Measurements from ENCODE around the gene RUFY4. TPM values are rescaled to one million over a fixed set of nuclear protein-coding genes. Genes with fewer than 3 reads are reported as not detected.

Gene RUFY4
- total RNA-seq, 2 experiments from 2014 or later: 1.4 to 5.1 TPM

DNA sequence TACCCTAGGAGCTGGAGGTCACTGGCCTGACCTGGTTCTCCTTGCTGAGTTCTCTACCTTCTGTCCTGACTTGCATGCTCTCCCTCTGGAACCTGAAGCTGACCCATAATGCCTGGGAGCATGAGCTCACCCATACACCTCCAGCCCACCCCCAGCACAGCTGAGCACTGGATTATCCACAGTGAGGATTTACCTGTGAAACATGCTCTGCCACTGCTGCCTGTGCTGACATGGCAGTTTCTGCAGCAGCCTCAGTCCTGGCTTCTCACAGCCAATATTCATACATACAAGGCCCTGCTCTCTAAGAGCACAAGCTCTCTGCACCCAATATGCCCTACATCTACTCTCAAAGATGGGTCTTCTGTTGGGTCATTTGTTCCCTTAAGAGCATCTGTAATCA, 61.8 kb downstream of the RUFY4 start:
- CTCF ChIA-PET: no interaction called here
- no peaks in the 10 kb centered on the region for H3K9me3 Mint-ChIP-seq (ENCODE audit: low read depth)
- peaks cover 4% of the 10 kb centered on the region for H3K4me1 Mint-ChIP-seq
- no peak for ATAC-seq
- no peak for DNase-seq
- H3K4me3 Mint-ChIP-seq: no peak overlapping the region
- no peaks in the 10 kb centered on the region for H3K36me3 Mint-ChIP-seq
- H3K27ac Mint-ChIP-seq: no peak overlapping the region
- peaks cover 27% of the 10 kb centered on the region for H3K27me3 Mint-ChIP-seq

DNA sequence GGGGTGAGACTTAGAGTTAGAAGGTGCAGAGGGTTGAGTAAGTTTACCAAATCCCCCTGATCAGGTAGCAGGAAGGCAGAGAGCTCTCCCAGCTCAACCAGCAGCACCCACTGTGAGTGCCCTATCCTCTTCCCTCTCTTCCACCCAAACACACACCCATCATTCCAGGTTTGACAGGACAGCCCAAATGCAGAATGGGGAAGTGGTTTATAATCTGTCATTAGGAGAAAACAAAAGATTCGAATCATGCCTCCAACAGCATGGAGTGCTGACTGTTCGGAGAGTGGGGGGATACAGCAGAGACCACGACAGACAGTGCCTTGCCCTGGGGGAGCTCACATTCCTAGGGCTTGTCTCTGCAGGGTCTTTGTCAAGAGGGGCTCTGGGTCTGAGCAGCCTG, 68.5 kb downstream of the RUFY4 start:
- Mint-ChIP-seq H3K36me3 (no peaks in the 10 kb centered on the region), H3K4me3 (no peak overlapping the region), H3K27ac (no peak overlapping the region), H3K9me3 (ENCODE audit: low read depth) (no peaks in the 10 kb centered on the region), H3K4me1 (no peaks in the 10 kb centered on the region), H3K27me3 (peaks cover 45% of the 10 kb centered on the region)
- ATAC-seq (no peak), DNase-seq (no peak)
- CTCF ChIA-PET: no interaction called here

DNA sequence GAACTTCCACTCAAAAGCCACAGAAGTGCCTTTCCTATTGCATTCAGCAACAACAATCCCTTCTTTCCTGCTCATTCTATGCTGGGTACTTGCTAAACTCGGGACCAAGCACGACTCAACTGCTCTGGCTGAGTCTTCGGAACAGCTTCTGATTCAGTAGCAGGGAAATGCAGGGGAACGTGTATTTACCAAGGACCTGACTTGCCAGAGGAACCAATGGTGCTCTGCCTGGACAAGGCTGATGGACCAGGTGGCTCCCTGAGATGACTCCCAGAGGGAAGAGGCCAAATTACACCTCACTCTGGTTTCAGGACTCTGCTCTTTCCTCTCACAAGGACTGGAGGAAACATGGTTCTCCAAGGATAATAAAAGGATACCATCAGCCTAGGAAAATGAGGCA, 69.0 kb downstream of the RUFY4 start:
- no peak for ATAC-seq
- CTCF ChIA-PET: no interaction called here
- H3K9me3 Mint-ChIP-seq (ENCODE audit: low read depth): no peaks in the 10 kb centered on the region

More for the DNA sequence above, 69.0 kb downstream of the RUFY4 start:
- Mint-ChIP-seq H3K4me1 (no peaks in the 10 kb centered on the region), H3K36me3 (no peaks in the 10 kb centered on the region), H3K4me3 (no peak overlapping the region), H3K27me3 (peaks cover 43% of the 10 kb centered on the region), H3K27ac (no peak overlapping the region)
- DNase-seq: no peak

Other genes with a start within 250 kb of the RUFY4 start
- gene TNS1, start 66.3 kb upstream of the RUFY4 start, total RNA-seq: 1 to 10 TPM; 1.4 to 4.4 TPM
- under 1 TPM; 0.15 to 0.30 TPM for gene CXCR2, start 56.8 kb downstream of the RUFY4 start, total RNA-seq
- gene CXCR1, start 97.7 kb downstream of the RUFY4 start, total RNA-seq: 1 to 10 TPM in 1 of 2 experiments, under 1 TPM in 1; 0.54 to 1.4 TPM
- 100 to 1,000 TPM; 742 to 839 TPM for gene ARPC2, start 147.9 kb downstream of the RUFY4 start, total RNA-seq
- gene GPBAR1, start 191.8 kb downstream of the RUFY4 start, total RNA-seq: under 1 TPM; 0.73 to 0.82 TPM
- gene AAMP, start 200.9 kb downstream of the RUFY4 start, total RNA-seq: 10 to 100 TPM; 49.5 to 61.4 TPM
- gene PNKD, start 201.3 kb downstream of the RUFY4 start, total RNA-seq: 10 to 100 TPM; 37.6 to 40.7 TPM
- 10 to 100 TPM; 51.5 to 72.4 TPM for gene TMBIM1, start 223.2 kb downstream of the RUFY4 start, total RNA-seq

All from activated CD8-positive, alpha-beta memory T cell treated with anti-CD3 and anti-CD28 coated beads, Interleukin-2, amount 10 ng/mL, durations not matched to agents 7 days and 5 days (primary cell).